Measurements from ENCODE around the gene SDCCAG8.

SDCCAG8 gene

GRCh38 chr1:243254233-243254926, 1.5 kb upstream of the SDCCAG8 start (continued):
- TF ChIP-seq ZNF513 (tag by site-specific recombination; IDR thresholded peaks at IDR 0.05) = no peak
- TF ChIP-seq ZNF621 (tag by site-specific recombination; IDR thresholded peaks at IDR 0.05) = no peak
- no peak for TF ChIP-seq ZNF530 (tag by site-specific recombination; IDR thresholded peaks at IDR 0.05; ENCODE audit: low read depth)
- no peak for TF ChIP-seq ZNF114 (tag by site-specific recombination; IDR thresholded peaks at IDR 0.05)
- TF ChIP-seq KLF10 (tag by site-specific recombination; IDR thresholded peaks at IDR 0.05) = no peak
- peak; percentile 28; the same call in 1 of the 2 replicates for TF ChIP-seq CTCF (tag by site-specific recombination; IDR thresholded peaks at IDR 0.05)
- TF ChIP-seq ZNF704 (tag by site-specific recombination; IDR thresholded peaks at IDR 0.05) = no peak
- TF ChIP-seq ZBTB49 (tag by site-specific recombination; IDR thresholded peaks at IDR 0.05; ENCODE audit: low read depth) = no peak
- TF ChIP-seq ATF2 (tag by site-specific recombination; IDR thresholded peaks at IDR 0.05; ENCODE audit: low read depth) = no peak
- no peak for TF ChIP-seq ZNF280C (tag by site-specific recombination; IDR thresholded peaks at IDR 0.05)
- no peak for TF ChIP-seq ZSCAN23 (tag by site-specific recombination; IDR thresholded peaks at IDR 0.05)
- no peak for TF ChIP-seq ZSCAN5A (tag by site-specific recombination; IDR thresholded peaks at IDR 0.05)
- no peak for TF ChIP-seq REPIN1 (tag by site-specific recombination; IDR thresholded peaks at IDR 0.05; ENCODE audit: low read depth)
- no peak for TF ChIP-seq ZNF792 (tag by site-specific recombination; IDR thresholded peaks at IDR 0.05)
- peak; percentile 92 for TF ChIP-seq ZBTB20 (tag by site-specific recombination; IDR thresholded peaks at IDR 0.05)
- TF ChIP-seq ZNF660 (tag by site-specific recombination; IDR thresholded peaks at IDR 0.05) = peak; percentile 73; the same call in 1 of the 2 replicates
- TF ChIP-seq ZNF155 (tag by site-specific recombination; IDR thresholded peaks at IDR 0.05) = no peak
- no peak; the same call in 1 of the 2 replicates for TF ChIP-seq ZNF639 (tag by site-specific recombination; IDR thresholded peaks at IDR 0.05)
- peak; percentile 65; the same call in 1 of the 2 replicates for TF ChIP-seq KLF8 (tag by site-specific recombination; IDR thresholded peaks at IDR 0.05)
- TF ChIP-seq ZNF221 (tag by site-specific recombination; IDR thresholded peaks at IDR 0.05; ENCODE audit: borderline replicate concordance) = no peak
- TF ChIP-seq ZNF148 (tag by site-specific recombination; IDR thresholded peaks at IDR 0.05; ENCODE audit: borderline replicate concordance) = no peak
- peak; percentile 72 for TF ChIP-seq ZFHX2 (tag by site-specific recombination; conservative IDR thresholded peaks at IDR 0.05)
- no peak for TF ChIP-seq ZNF549 (tag by site-specific recombination; IDR thresholded peaks at IDR 0.05)

All from HEK293 (cell line).